ENCODE data around the gene CACNA2D2. TPM values are rescaled to one million over a fixed set of nuclear protein-coding genes. Genes with fewer than 3 reads are reported as not detected.

Gene CACNA2D2
- total and polyA plus RNA-seq, 2 donors from 2014 or later: 3.6 to 6.0 TPM

DNA sequence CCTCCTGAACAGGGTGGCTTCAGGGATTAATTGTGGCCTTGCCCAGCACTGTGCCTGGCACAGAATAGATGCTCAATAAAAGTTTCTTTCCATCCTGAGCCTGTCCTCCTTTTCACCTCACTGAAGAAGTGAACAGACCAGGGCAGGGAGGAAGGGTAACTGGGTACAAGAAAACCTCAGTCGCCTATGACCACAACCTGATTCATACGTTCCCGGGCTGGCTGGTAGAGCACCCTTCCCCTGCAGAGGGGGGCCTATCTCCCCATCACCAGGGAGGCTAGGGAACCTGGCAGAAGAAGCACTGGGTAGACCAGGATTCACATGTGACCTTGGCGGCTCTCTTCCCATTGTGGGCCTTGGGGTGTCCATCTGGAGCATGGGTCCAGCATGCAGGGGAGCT lies 27.8 kb upstream of the CACNA2D2 start:
- DNase-seq (no peak), FAIRE-seq (no peak)
- no peaks in the 10 kb centered on the region for H3K9me3 ChIP-seq (ENCODE audit: control insufficient read depth in 2 of 3, insufficient read depth in 1 of 3, low read length in 3 of 3)
- H3K27me3 ChIP-seq (ENCODE audit: control insufficient read depth, insufficient read depth, low read length): no peaks in the 10 kb centered on the region
- H3K4me3 ChIP-seq (ENCODE audit: low read length in 3 of 3): no peak overlapping the region
- no peak overlapping the region for H3K27ac ChIP-seq (ENCODE audit: low read depth in 2 of 2, low read length in 2 of 2)
- intact Hi-C loops (cut with DNase I): no loop called here
- TF ChIP-seq, protein P1, sequence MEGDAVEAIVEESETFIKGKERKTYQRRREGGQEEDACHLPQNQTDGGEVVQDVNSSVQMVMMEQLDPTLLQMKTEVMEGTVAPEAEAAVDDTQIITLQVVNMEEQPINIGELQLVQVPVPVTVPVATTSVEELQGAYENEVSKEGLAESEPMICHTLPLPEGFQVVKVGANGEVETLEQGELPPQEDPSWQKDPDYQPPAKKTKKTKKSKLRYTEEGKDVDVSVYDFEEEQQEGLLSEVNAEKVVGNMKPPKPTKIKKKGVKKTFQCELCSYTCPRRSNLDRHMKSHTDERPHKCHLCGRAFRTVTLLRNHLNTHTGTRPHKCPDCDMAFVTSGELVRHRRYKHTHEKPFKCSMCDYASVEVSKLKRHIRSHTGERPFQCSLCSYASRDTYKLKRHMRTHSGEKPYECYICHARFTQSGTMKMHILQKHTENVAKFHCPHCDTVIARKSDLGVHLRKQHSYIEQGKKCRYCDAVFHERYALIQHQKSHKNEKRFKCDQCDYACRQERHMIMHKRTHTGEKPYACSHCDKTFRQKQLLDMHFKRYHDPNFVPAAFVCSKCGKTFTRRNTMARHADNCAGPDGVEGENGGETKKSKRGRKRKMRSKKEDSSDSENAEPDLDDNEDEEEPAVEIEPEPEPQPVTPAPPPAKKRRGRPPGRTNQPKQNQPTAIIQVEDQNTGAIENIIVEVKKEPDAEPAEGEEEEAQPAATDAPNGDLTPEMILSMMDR (IDR thresholded peaks at IDR 0.05; ENCODE audit: borderline replicate concordance, extremely low read depth, insufficient read depth): no peak
- H3K9ac ChIP-seq (ENCODE audit: low read length in 3 of 3): no peak overlapping the region
- H3K36me3 ChIP-seq (ENCODE audit: control insufficient read depth in 2 of 3, insufficient read depth in 3 of 3, low read length in 3 of 3): no peaks in the 10 kb centered on the region
- peaks cover 0 to 7% (median 0%) of the 10 kb centered on the region in 3 donors for H3K4me1 ChIP-seq (ENCODE audit: control insufficient read depth in 2 of 3, insufficient read depth in 2 of 3, low read depth in 1 of 3, low read length in 3 of 3)

DNA sequence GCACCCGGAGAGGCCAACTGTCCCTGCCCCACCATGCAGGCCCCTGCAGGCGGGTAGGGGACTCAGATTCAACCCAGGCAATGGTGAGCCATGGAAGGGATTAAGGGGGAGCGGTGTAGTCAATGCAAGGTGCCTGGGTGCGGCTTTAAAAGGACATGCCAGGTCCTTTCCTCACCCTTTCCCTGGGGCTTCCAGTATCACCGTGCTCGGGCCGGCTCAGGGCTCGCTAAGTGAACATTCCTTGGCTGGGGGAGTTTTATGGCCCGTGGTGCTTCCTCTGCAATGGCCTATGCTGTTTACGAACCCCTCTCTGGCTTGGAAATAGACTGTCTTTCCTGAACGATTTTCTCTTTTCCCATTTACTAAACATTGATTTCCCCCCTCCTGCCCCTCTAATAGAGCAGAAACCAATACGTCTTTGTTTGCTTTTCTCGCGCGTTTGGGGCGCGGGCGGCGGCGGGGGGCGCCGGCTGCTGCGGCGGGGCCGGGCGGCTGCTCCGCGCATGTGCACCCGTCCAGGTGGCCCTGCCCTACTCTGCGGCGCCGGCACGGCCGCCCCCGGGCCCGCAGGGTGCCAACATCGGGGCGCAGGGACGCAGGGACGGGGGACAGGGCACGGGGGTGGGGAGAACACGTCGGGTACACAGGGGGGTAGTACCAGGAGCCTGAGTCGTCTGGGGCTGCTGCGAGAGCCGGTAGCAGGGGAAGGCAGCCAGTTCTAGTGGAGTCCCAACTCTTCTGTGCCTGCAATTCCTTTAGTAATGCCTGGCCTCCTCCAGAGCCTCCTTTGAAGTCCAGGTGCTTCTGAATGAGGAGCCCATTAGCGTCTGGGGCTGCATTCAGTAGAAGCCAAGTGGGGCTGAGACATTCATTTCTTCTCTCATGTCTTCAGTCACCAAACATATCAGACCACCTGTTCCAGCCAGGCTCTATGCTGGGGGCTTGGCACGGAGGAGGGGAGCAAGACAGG lies 26.9 kb upstream of the CACNA2D2 start:
- H3K9ac ChIP-seq (ENCODE audit: low read length in 3 of 3): no peak overlapping the region
- H3K27me3 ChIP-seq (ENCODE audit: control insufficient read depth, insufficient read depth, low read length): no peaks in the 10 kb centered on the region
- H3K4me3 ChIP-seq (ENCODE audit: low read length in 3 of 3): no peak overlapping the region
- FAIRE-seq: no peak
- no peaks in the 10 kb centered on the region for H3K9me3 ChIP-seq (ENCODE audit: control insufficient read depth in 2 of 3, insufficient read depth in 1 of 3, low read length in 3 of 3)
- peak in 3 of 5 donors; percentile 39 to 72 (median 63) for DNase-seq
- TF ChIP-seq, protein P1 (IDR thresholded peaks at IDR 0.05; ENCODE audit: borderline replicate concordance, extremely low read depth, insufficient read depth): no peak
- intact Hi-C loops (cut with DNase I): no loop called here
- H3K36me3 ChIP-seq (ENCODE audit: control insufficient read depth in 2 of 3, insufficient read depth in 3 of 3, low read length in 3 of 3): no peaks in the 10 kb centered on the region
- H3K27ac ChIP-seq (ENCODE audit: low read depth in 2 of 2, low read length in 2 of 2): no peak overlapping the region
- peaks cover 0 to 7% (median 0%) of the 10 kb centered on the region in 3 donors for H3K4me1 ChIP-seq (ENCODE audit: control insufficient read depth in 2 of 3, insufficient read depth in 2 of 3, low read depth in 1 of 3, low read length in 3 of 3)

DNA sequence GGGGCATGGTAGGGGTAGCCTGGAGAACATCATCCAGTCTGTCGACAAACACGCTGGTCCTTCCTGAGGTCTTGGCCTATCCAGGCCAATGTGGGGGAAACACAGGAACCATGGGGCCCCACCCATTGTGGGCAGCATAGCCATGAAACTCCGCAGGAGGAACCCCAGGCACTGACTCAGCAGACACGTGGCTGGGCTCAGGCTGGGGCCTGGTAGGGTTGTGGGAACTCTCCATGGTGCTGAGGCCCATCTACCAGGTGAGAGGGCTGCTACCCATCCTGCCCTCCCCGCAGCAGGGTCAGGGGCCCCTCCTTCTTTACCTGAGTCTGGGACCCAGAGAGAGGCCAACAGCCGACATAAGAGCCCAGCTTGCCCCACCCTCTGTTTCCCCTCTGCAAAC lies 22.6 kb upstream of the CACNA2D2 start:
- Histone ChIP-seq H3K27ac (ENCODE audit: low read depth in 2 of 2, low read length in 2 of 2) (no peak overlapping the region), H3K27me3 (ENCODE audit: control insufficient read depth, insufficient read depth, low read length) (no peaks in the 10 kb centered on the region), H3K4me1 (ENCODE audit: control insufficient read depth in 2 of 3, insufficient read depth in 2 of 3, low read depth in 1 of 3, low read length in 3 of 3) (no peaks in the 10 kb centered on the region), H3K9ac (ENCODE audit: low read length in 3 of 3) (no peak overlapping the region), H3K9me3 (ENCODE audit: control insufficient read depth in 2 of 3, insufficient read depth in 1 of 3, low read length in 3 of 3) (no peaks in the 10 kb centered on the region), H3K36me3 (ENCODE audit: control insufficient read depth in 2 of 3, insufficient read depth in 3 of 3, low read length in 3 of 3) (no peaks in the 10 kb centered on the region), H3K4me3 (ENCODE audit: low read length in 3 of 3) (no peak overlapping the region)
- intact Hi-C loops (cut with DNase I): no loop called here
- FAIRE-seq (no peak), DNase-seq (peak; percentile 70 to 85 (median 76))
- TF ChIP-seq, protein P1 (IDR thresholded peaks at IDR 0.05; ENCODE audit: borderline replicate concordance, extremely low read depth, insufficient read depth): no peak

Data from kidney (tissue), 14 donors.